GM23338 (cell line): ENCODE results near the gene BTBD19. TPM values are rescaled to one million over a fixed set of nuclear protein-coding genes. Genes with fewer than 3 reads are reported as not detected.
A peak's percentile ranks its signal among the peaks of the same experiment; 100 is the strongest.

ENCODE experiments used
- ATAC-seq: fragments of 200-7000 bp; cut with Tn5 transposase; 3 replicates; pipeline ENCODE4 v1.9.1; 2020
- DNase-seq: peaks from one replicate; pipeline ENCODE4 v3.0.0-alpha.2; 2015; ENCODE audit warnings: low spot score
- H2AFZ ChIP-seq: fragments of 200-600 bp; sonication (generic); 2 replicates; pipeline ENCODE4 v1.8.0; 2016; ENCODE audit warnings: antibody characterized with exemption, mild to moderate bottlenecking, moderate library complexity
- H3F3A ChIP-seq: fragments of 200-600 bp; sonication (generic); replicated peaks from 2 replicates; pipeline ENCODE4 v1.8.0; 2017; ENCODE audit warnings: antibody characterized with exemption, mixed run types, low read depth
- H3K27ac ChIP-seq: fragments of 200-600 bp; sonication (generic); 2 replicates; pipeline ENCODE4 v1.6.1; 2016; ENCODE audit warnings: low read depth
- H3K27me3 ChIP-seq: fragments of 200-600 bp; sonication (generic); 2 replicates; pipeline ENCODE4 v1.8.0; 2016; ENCODE audit warnings: mild to moderate bottlenecking, mixed run types, moderate library complexity; ENCODE audit not compliant: insufficient read depth
- H3K36me3 ChIP-seq: fragments of 200-600 bp; sonication (generic); 2 replicates; pipeline ENCODE4 v1.8.0; 2016; ENCODE audit warnings: mild to moderate bottlenecking; ENCODE audit not compliant: insufficient read depth
- H3K4me1 ChIP-seq: fragments of 200-600 bp; sonication (generic); 2 replicates; pipeline ENCODE4 v1.8.0; 2016; ENCODE audit warnings: mild to moderate bottlenecking, moderate library complexity; ENCODE audit not compliant: insufficient read depth
- H3K4me2 ChIP-seq: fragments of 200-600 bp; sonication (generic); 2 replicates; pipeline ENCODE4 v1.7.1; 2017; ENCODE audit warnings: mixed run types
- H3K4me3 ChIP-seq: fragments of 200-600 bp; sonication (generic); 2 replicates; pipeline ENCODE4 v1.6.1; 2016; ENCODE audit warnings: mixed run types
- H3K79me2 ChIP-seq: fragments of 200-600 bp; sonication (generic); replicated peaks from 2 replicates; pipeline ENCODE4 v1.8.0; 2017; ENCODE audit warnings: mild to moderate bottlenecking; ENCODE audit not compliant: insufficient read depth
- H3K9me2 ChIP-seq: fragments of 200-600 bp; sonication (generic); 2 replicates; pipeline ENCODE4 v1.8.0; 2017; ENCODE audit not compliant: insufficient read depth
- H4K20me1 ChIP-seq: fragments of 200-600 bp; sonication (generic); replicated peaks from 2 replicates; pipeline ENCODE4 v1.8.0; 2017; ENCODE audit warnings: mild to moderate bottlenecking; ENCODE audit not compliant: insufficient read depth
- H3K27ac Mint-ChIP-seq: 2 replicates; pipeline ENCODE4 v1.8.0; 2020; ENCODE audit warnings: inconsistent platforms, mild to moderate bottlenecking, moderate library complexity, mixed read lengths
- H3K27me3 Mint-ChIP-seq: 3 replicates; pipeline ENCODE4 v1.8.0; 2022; ENCODE audit warnings: low read depth, mild to moderate bottlenecking, moderate library complexity, mixed read lengths, inconsistent platforms; ENCODE audit not compliant: insufficient read depth, poor library complexity
- H3K36me3 Mint-ChIP-seq: 3 replicates; pipeline ENCODE4 v1.8.0; 2021; ENCODE audit warnings: low read depth, mild to moderate bottlenecking, inconsistent platforms, moderate library complexity, mixed read lengths
- H3K4me1 Mint-ChIP-seq: 3 replicates; pipeline ENCODE4 v1.8.0; 2020; ENCODE audit warnings: mild to moderate bottlenecking, inconsistent platforms, mixed read lengths
- H3K4me3 Mint-ChIP-seq: 3 replicates; pipeline ENCODE4 v1.8.0; 2021; ENCODE audit warnings: moderate library complexity, mild to moderate bottlenecking, inconsistent platforms, mixed read lengths
- H3K9me3 Mint-ChIP-seq: 3 replicates; pipeline ENCODE4 v1.8.0; 2020; ENCODE audit warnings: moderate library complexity, mild to moderate bottlenecking, inconsistent platforms, mixed read lengths
- CTCF ChIP-seq, 2 experiments: fragments of 200-600 bp in 1 of 2; sonication (generic) in 1 of 2; conservative IDR thresholded peaks; 2 replicates each; pipeline versions ENCODE4 v1.5.1 to v1.6.1; 2016 to 2017; ENCODE audit warnings: antibody characterized with exemption in 2 of 2, low read depth in 2 of 2, mild to moderate bottlenecking in 2 of 2, moderate library complexity in 1 of 2
- EZH2 ChIP-seq: fragments of 200-600 bp; sonication (generic); IDR thresholded peaks from one replicate; pipeline ENCODE4 v1.8.0; 2017; ENCODE audit warnings: antibody characterized with exemption, mild to moderate bottlenecking, low read depth; ENCODE audit not compliant: unreplicated experiment
- EZH2phosphoT487 ChIP-seq: fragments of 200-600 bp; sonication (generic); IDR thresholded peaks from one replicate; pipeline ENCODE4 v1.8.1; 2018; ENCODE audit warnings: antibody characterized with exemption; ENCODE audit not compliant: unreplicated experiment
- JUNB ChIP-seq: IDR thresholded peaks from one replicate; pipeline ENCODE4 v1.6.1; 2016; ENCODE audit warnings: antibody characterized with exemption; ENCODE audit not compliant: unreplicated experiment
- NANOG ChIP-seq: IDR thresholded peaks from 2 replicates; pipeline ENCODE4 v1.6.1; 2016; ENCODE audit warnings: antibody characterized with exemption, borderline replicate concordance
- POLR2AphosphoS5 ChIP-seq: IDR thresholded peaks from 2 replicates; pipeline ENCODE4 v1.6.1; 2016; ENCODE audit warnings: antibody characterized with exemption, low read depth
- REST ChIP-seq: IDR thresholded peaks from one replicate; pipeline ENCODE4 v1.6.1; 2018; ENCODE audit warnings: antibody characterized with exemption; ENCODE audit not compliant: unreplicated experiment
- STAT1 ChIP-seq: IDR thresholded peaks from one replicate; pipeline ENCODE4 v1.6.1; 2016; ENCODE audit warnings: antibody characterized with exemption; ENCODE audit not compliant: unreplicated experiment
- ZNF114 ChIP-seq: fragments of 250-450 bp; sonication (Bioruptor Pico); IDR thresholded peaks from 2 replicates; pipeline ENCODE4 v1.5.0; 2020; ENCODE audit warnings: mild to moderate bottlenecking, moderate library complexity
- ZNF462 ChIP-seq: fragments of 250-450 bp; sonication (Bioruptor Pico); IDR thresholded peaks from 2 replicates; pipeline ENCODE4 v1.5.0; 2020; ENCODE audit warnings: mild to moderate bottlenecking, moderate library complexity
- polyA plus RNA-seq: library from polyadenylated mRNA; unstranded; fragments of >200 nt; fragmentation: Nextera tagmentation; extraction: Ambion mirVana; gene quantifications from 2 replicates; pipeline ENCODE4 v1.2.1, GENCODE V29; 2016
- total RNA-seq: library from RNA; depleted of rRNA; stranded (reverse); fragments of >200 nt; shearing (Covaris generic); gene quantifications from 2 replicates; pipeline ENCODE4 v1.2.3, GENCODE V29; 2014

Gene BTBD19
- total and polyA plus RNA-seq, 2 experiments from 2014 or later: 0.37 to 0.66 TPM

GRCh38 chr1:44808938-44809917 is 905 bp downstream of the BTBD19 start (continued):
- no peak for TF ChIP-seq ZNF462
- TF ChIP-seq NANOG: no peak
- 0 out of 4 replicates have a peak, but pooled peaks of 1 of the 2 experiments have one; percentile 1 for TF ChIP-seq CTCF (conservative IDR thresholded peaks at IDR 0.05; ENCODE audit: low read depth in 2 of 2)

GRCh38 chr1:44810101-44810761 is 1.9 kb downstream of the BTBD19 start:
- Mint-ChIP-seq H3K9me3 (peaks cover 4% of the 10 kb centered on the region; the same call in 2 of the 3 replicates), H3K4me1 (peaks cover 43% of the 10 kb centered on the region), H3K4me3 (no peak overlapping the region), H3K36me3 (peaks cover 15% of the 10 kb centered on the region), H3K27ac (no peak overlapping the region), H3K27me3 (peaks cover 27% of the 10 kb centered on the region)
- DNase-seq: no peak
- Histone ChIP-seq H2AFZ (no peak overlapping the region), H3K4me1 (peaks cover 37% of the 10 kb centered on the region), H3K27ac (no peak overlapping the region), H3K4me3 (no peak overlapping the region), H3K36me3 (no peaks in the 10 kb centered on the region; the same call in 1 of the 2 replicates), H3K27me3 (peaks cover 11% of the 10 kb centered on the region), H3K9me2 (no peaks in the 10 kb centered on the region), H4K20me1 (no peaks in the 10 kb centered on the region), H3K4me2 (no peak overlapping the region), H3F3A (peaks cover 11% of the 10 kb centered on the region), H3K79me2 (no peaks in the 10 kb centered on the region)
- no peak for ATAC-seq
- TF ChIP-seq REST (no peak), EZH2phosphoT487 (no peak), STAT1 (no peak), EZH2 (no peak), ZNF114 (CRISPR knock-in tag) (no peak), POLR2AphosphoS5 (no peak), JUNB (no peak)
